Measurements from ENCODE around the gene SIPA1L3.

SIPA1L3 gene

GRCh38 chr19:38130399-38130798 lies 223.4 kb downstream of the SIPA1L3 start:
- DNase-seq: no peak

GRCh38 chr19:38132781-38133180 lies 225.8 kb downstream of the SIPA1L3 start:
- no peak for DNase-seq

GRCh38 chr19:38133319-38133718 lies 226.3 kb downstream of the SIPA1L3 start:
- no peak for DNase-seq

- DNase-seq: peak; percentile 6
These were observed 227.6 kb downstream of the SIPA1L3 start for GRCh38 chr19:38134540-38135149.

GRCh38 chr19:38135150-38135998 lies 228.4 kb downstream of the SIPA1L3 start:
- no peak for DNase-seq

GRCh38 chr19:38139122-38139521 lies 232.1 kb downstream of the SIPA1L3 start:
- DNase-seq: no peak

- DNase-seq: no peak
These were observed 234.1 kb downstream of the SIPA1L3 start for GRCh38 chr19:38141108-38141507.

- DNase-seq: peak; percentile 24
These were observed 235.4 kb downstream of the SIPA1L3 start for GRCh38 chr19:38142176-38143035.

- DNase-seq: no peak
These were observed 236.8 kb downstream of the SIPA1L3 start for GRCh38 chr19:38143847-38144246.

- no peak for DNase-seq
These were observed 237.7 kb downstream of the SIPA1L3 start for GRCh38 chr19:38144667-38145066.

- DNase-seq: no peak
These were observed 238.6 kb downstream of the SIPA1L3 start for GRCh38 chr19:38145623-38146022.

- DNase-seq: no peak
These were observed 241.3 kb downstream of the SIPA1L3 start for GRCh38 chr19:38148337-38148736.

GRCh38 chr19:38149661-38150061 lies 242.7 kb downstream of the SIPA1L3 start:
- no peak for DNase-seq

GRCh38 chr19:38151242-38151641 lies 244.2 kb downstream of the SIPA1L3 start:
- DNase-seq: no peak

GRCh38 chr19:38152461-38153379 lies 245.7 kb downstream of the SIPA1L3 start:
- no peak for DNase-seq

- no peak for DNase-seq
These were observed 248.4 kb downstream of the SIPA1L3 start for GRCh38 chr19:38155453-38155852.

GRCh38 chr19:38158730-38159129 lies 251.7 kb downstream of the SIPA1L3 start:
- no peak for DNase-seq

- no peak for DNase-seq
These were observed 255.1 kb downstream of the SIPA1L3 start for GRCh38 chr19:38162094-38162493.

GRCh38 chr19:38162632-38163031 lies 255.6 kb downstream of the SIPA1L3 start:
- DNase-seq: no peak

GRCh38 chr19:38163419-38164290 lies 256.6 kb downstream of the SIPA1L3 start:
- no peak for DNase-seq

GRCh38 chr19:38164526-38164925 lies 257.5 kb downstream of the SIPA1L3 start:
- no peak for DNase-seq
